ENCODE results near the gene C6. TPM values are rescaled to one million over a fixed set of nuclear protein-coding genes. Genes with fewer than 3 reads are reported as not detected.

The C6 gene
- total and polyA plus RNA-seq, 8 donors: 0.45 to 6.5 (median 1.0) TPM; not detected in 2

DNA sequence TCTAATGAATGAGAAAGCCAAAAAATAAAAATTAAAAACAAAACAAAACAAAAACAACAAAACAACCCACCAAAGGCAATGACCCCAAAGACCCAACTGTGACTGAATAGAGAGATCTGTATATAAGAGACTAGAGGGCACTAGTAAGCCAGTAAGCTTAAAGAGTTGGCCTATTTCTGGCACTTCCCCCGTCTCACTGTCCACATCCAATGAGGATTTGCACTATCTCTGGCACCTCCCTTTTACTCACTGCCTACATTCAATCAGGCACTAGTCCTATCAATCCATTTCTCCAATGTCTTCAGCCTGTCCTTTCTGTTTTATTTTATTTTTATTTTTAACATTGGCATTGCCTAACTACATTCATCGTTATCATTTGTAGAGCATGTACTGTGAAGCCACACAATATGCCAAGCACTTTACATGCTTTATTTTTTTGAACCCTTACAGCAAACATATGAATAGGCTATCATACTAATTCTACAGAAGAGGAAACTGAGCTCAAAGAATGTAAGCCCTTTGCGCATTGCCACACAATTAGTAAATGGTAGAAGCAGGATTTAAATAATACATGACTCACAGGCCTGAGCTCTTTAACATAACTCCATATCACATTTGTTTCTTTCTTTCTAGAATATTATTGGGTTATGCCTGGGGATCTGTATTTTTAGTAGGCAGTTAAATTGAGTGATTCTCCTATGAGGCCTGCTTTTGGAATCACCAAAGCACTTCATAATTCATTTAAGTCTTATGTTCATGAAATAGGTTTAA, 70.0 kb downstream of the C6 start:
- no peak overlapping the region for H3K27ac ChIP-seq
- no peak for DNase-seq
- 74 to 96% (median 78%) methylated on average over 3 of the region's 3 CpGs for WGBS, 5 donors
- TF ChIP-seq, protein P1, sequence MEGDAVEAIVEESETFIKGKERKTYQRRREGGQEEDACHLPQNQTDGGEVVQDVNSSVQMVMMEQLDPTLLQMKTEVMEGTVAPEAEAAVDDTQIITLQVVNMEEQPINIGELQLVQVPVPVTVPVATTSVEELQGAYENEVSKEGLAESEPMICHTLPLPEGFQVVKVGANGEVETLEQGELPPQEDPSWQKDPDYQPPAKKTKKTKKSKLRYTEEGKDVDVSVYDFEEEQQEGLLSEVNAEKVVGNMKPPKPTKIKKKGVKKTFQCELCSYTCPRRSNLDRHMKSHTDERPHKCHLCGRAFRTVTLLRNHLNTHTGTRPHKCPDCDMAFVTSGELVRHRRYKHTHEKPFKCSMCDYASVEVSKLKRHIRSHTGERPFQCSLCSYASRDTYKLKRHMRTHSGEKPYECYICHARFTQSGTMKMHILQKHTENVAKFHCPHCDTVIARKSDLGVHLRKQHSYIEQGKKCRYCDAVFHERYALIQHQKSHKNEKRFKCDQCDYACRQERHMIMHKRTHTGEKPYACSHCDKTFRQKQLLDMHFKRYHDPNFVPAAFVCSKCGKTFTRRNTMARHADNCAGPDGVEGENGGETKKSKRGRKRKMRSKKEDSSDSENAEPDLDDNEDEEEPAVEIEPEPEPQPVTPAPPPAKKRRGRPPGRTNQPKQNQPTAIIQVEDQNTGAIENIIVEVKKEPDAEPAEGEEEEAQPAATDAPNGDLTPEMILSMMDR (IDR thresholded peaks at IDR 0.05): no peak
- TF ChIP-seq POLR2AphosphoS5 (IDR thresholded peaks at IDR 0.05): no peak
- TF ChIP-seq POLR2A (IDR thresholded peaks at IDR 0.05): no peak
- no peak for TF ChIP-seq EP300 (IDR thresholded peaks at IDR 0.05)
- H3K36me3 ChIP-seq: no peaks in the 10 kb centered on the region
- intact Hi-C loops (cut with DNase I; ENCODE audit: low total_unique reads): no loop called here
- H3K4me1 ChIP-seq: no peaks in the 10 kb centered on the region
- peaks cover 0 to 12% (median 7%) of the 10 kb centered on the region in 4 donors for H3K9me3 ChIP-seq
- H3K27me3 ChIP-seq: no peaks in the 10 kb centered on the region
- H3K4me3 ChIP-seq: no peak overlapping the region

DNA sequence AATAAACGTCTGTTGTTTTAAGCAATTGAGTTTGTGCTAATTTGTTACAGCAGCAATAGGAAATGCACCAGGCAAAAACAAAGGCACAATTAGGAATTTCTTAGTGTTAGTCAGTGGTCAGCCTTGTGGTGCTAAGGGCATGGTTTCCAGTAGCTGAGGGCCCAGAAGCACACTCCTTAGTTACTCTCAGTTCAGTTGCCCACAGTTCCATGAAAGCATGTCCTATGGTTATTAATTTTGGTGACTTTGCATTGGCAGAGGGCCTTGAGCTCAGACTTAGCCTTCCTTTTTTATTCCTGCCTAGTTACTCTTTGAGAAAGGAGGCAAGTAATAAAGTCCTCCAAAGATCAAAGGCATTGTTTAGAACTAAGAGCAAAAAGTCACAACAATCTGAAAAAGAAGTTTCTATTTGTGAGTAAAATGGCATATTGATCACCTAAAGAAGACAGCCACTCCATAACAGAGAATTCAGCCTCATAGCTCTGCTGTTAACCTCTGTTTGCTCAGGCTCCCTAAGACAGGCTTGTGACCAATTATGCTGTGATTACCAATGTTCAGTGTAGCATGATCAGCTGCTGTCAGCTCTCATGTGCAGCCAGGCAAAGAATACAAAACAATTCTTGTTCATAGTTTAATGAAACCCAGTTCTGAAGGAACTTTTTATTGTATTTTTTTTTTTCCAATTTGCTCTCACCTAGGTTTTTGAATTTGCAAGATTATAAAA, 85.2 kb downstream of the C6 start:
- Histone ChIP-seq H3K36me3 (no peaks in the 10 kb centered on the region), H3K27me3 (no peaks in the 10 kb centered on the region), H3K9me3 (no peaks in the 10 kb centered on the region), H3K4me3 (no peak overlapping the region), H3K4me1 (no peaks in the 10 kb centered on the region), H3K27ac (no peak overlapping the region)
- TF ChIP-seq, protein P1 (IDR thresholded peaks at IDR 0.05): no peak
- TF ChIP-seq EP300 (IDR thresholded peaks at IDR 0.05) (no peak), POLR2A (IDR thresholded peaks at IDR 0.05) (no peak), POLR2AphosphoS5 (IDR thresholded peaks at IDR 0.05) (no peak)
- DNase-seq: peak in 1 of 2 donors; percentile 33
- intact Hi-C loops (cut with DNase I; ENCODE audit: low total_unique reads): no loop called here
- 36 to 61% (median 48%) methylated on average over 1 of the region's 1 CpG for WGBS, 5 donors

DNA sequence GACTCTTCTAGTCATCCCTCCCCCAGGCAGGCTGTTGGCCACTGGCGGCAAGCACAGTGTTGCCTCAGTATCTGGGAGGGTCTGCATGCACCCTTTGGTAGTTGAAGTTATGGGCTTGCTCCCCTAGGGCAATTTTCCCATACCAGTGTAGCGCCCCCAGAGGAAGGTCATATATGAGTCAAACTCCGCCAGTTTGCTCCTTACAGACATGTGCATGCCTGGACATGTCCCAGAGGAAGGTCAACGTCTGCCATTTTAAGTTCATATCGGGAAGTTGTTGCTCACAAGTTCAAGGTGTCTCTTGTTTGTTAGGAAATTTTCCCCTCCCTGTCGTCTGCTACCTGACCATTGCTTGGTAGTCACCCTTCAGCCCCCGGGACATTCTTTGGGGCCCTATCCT, 90.9 kb downstream of the C6 start:
- Histone ChIP-seq H3K9me3 (no peaks in the 10 kb centered on the region), H3K4me1 (no peaks in the 10 kb centered on the region), H3K27me3 (no peaks in the 10 kb centered on the region), H3K27ac (no peak overlapping the region), H3K4me3 (no peak overlapping the region), H3K36me3 (no peaks in the 10 kb centered on the region)
- 91 to 98% (median 95%) methylated on average over 7 of the region's 7 CpGs for WGBS, 5 donors
- DNase-seq: no peak
- TF ChIP-seq POLR2A (IDR thresholded peaks at IDR 0.05) (no peak), POLR2AphosphoS5 (IDR thresholded peaks at IDR 0.05) (no peak), EP300 (IDR thresholded peaks at IDR 0.05) (no peak)
- TF ChIP-seq, protein P1 (IDR thresholded peaks at IDR 0.05): no peak
- intact Hi-C loops (cut with DNase I; ENCODE audit: low total_unique reads): no loop called here

DNA sequence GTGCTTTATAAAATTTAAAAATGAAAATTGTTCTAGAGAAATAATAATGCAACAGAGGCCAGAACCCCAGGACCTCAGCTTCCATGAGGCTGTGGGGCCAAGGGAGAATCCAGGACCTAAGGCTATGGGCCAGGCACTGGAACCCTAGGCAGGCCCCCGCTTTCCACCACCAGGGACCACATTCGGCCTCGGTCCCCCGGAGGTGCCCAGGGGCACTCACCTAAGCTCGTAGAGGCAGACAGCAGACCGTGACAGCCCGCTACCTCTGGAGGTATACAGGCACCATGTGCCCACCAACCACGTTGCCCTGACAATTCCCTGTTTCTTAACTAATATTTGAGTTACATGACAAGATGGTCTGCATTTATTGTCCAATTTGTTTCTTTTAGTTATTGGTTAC, 92.7 kb downstream of the C6 start:
- DNase-seq: no peak
- Histone ChIP-seq H3K4me3 (no peak overlapping the region), H3K36me3 (no peaks in the 10 kb centered on the region), H3K4me1 (no peaks in the 10 kb centered on the region), H3K27ac (no peak overlapping the region), H3K27me3 (no peaks in the 10 kb centered on the region), H3K9me3 (no peaks in the 10 kb centered on the region)
- intact Hi-C loops (cut with DNase I; ENCODE audit: low total_unique reads): no loop called here
- 85 to 95% (median 93%) methylated on average over 8 of the region's 8 CpGs for WGBS, 5 donors
- TF ChIP-seq, protein P1 (IDR thresholded peaks at IDR 0.05): no peak
- no peak for TF ChIP-seq EP300 (IDR thresholded peaks at IDR 0.05)
- TF ChIP-seq POLR2AphosphoS5 (IDR thresholded peaks at IDR 0.05): no peak
- no peak for TF ChIP-seq POLR2A (IDR thresholded peaks at IDR 0.05)

All from stomach (tissue), 9 donors.